HG02870 (cell line): ENCODE measurements around the gene NPFF.
"Not testable (repeated sequence)": the region's sequence is repeated elsewhere in the genome, so short reads cannot be mapped to it uniquely, and the experiment has no call there.

Source experiments
- ATAC-seq: cut with Tn5 transposase; IDR thresholded peaks from one replicate; pipeline ENCODE4 v1.9.1; 2021; ENCODE audit warnings: mild to moderate bottlenecking, moderate library complexity; ENCODE audit not compliant: unreplicated experiment

Gene NPFF

GRCh38 chr12:53506881-53507602, at the start of gene NPFF:
NPFF (minus strand) TSS chr12:53507484; CDS start chr12:53507474, 10 bp downstream.
- ATAC-seq = no peak

GRCh38 chr12:53552361-53553327, 45.4 kb upstream of the NPFF start:
- no peak for ATAC-seq

GRCh38 chr12:53551889-53552291, 44.6 kb upstream of the NPFF start:
- no peak for ATAC-seq

GRCh38 chr12:53550595-53550994, 43.3 kb upstream of the NPFF start:
- ATAC-seq = no peak

- ATAC-seq = not testable (repeated sequence)
These were observed 42.8 kb upstream of the NPFF start for GRCh38 chr12:53550131-53550530.

GRCh38 chr12:53548354-53548753, 41.1 kb upstream of the NPFF start:
- not testable (repeated sequence) for ATAC-seq

GRCh38 chr12:53543539-53543938, 36.3 kb upstream of the NPFF start:
- ATAC-seq = peak; percentile 85

- ATAC-seq = no peak
These were observed 32.2 kb upstream of the NPFF start for GRCh38 chr12:53539526-53539925.

GRCh38 chr12:53538209-53538689, 31.0 kb upstream of the NPFF start:
- ATAC-seq = no peak

GRCh38 chr12:53536962-53537361, 29.7 kb upstream of the NPFF start:
- ATAC-seq = no peak

GRCh38 chr12:53533471-53533870, 26.2 kb upstream of the NPFF start:
- ATAC-seq = no peak

- no peak for ATAC-seq
These were observed 25.5 kb upstream of the NPFF start for GRCh38 chr12:53532524-53533445.

GRCh38 chr12:53532021-53532420, 24.7 kb upstream of the NPFF start:
- no peak for ATAC-seq

- no peak for ATAC-seq
These were observed 23.6 kb upstream of the NPFF start for GRCh38 chr12:53530920-53531319.

- no peak for ATAC-seq
These were observed 22.8 kb upstream of the NPFF start for GRCh38 chr12:53530061-53530460.

- ATAC-seq = no peak
These were observed 17.2 kb upstream of the NPFF start for GRCh38 chr12:53524476-53524875.

- no peak for ATAC-seq
These were observed 15.8 kb upstream of the NPFF start for GRCh38 chr12:53523131-53523530.

- ATAC-seq = no peak
These were observed 11.1 kb upstream of the NPFF start for GRCh38 chr12:53518381-53518780.

- ATAC-seq = no peak
These were observed 9.6 kb upstream of the NPFF start for GRCh38 chr12:53516758-53517455.

GRCh38 chr12:53515291-53515680, 8.0 kb upstream of the NPFF start:
- ATAC-seq = no peak
